Endothelial cell of umbilical vein (primary cell): ENCODE data around the gene CCNB1IP1. TPM values are rescaled to one million over a fixed set of nuclear protein-coding genes. Genes with fewer than 3 reads are reported as not detected.
"Not testable (repeated sequence)": the region's sequence is repeated elsewhere in the genome, so short reads cannot be mapped to it uniquely, and the experiment has no call there.

Source experiments
- BruUV-seq: library from RNA; stranded (reverse); fragments of 400-500 nt; replicated peaks from 2 replicates; lab custom pipeline; 2021; lab: Mats Ljungman, UMichigan
- CTCF ChIA-PET: fragments of 300-600, 350-600 bp; sonication (Branson Sonifier 250); formaldehyde crosslinking; loops from one replicate; lab custom pipeline; 2021; ENCODE audit warnings: antibody characterized with exemption, inconsistent platforms; lab: Charles Lee
- POLR2A ChIA-PET: fragments of 300-600, 350-600 bp; sonication (Branson Sonifier 250); formaldehyde crosslinking; loops from one replicate; lab custom pipeline; 2021; ENCODE audit warnings: antibody characterized with exemption, inconsistent platforms; lab: Charles Lee
- DNase-seq: peaks from one replicate; pipeline ENCODE4 v3.0.0-alpha.2; 2011; ENCODE audit warnings: low read depth, low spot score
- FAIRE-seq: peaks from 2 replicates; lab custom pipeline; 2011; peaks lifted over from hg19 to GRCh38; lab: Jason Lieb, UNC
- H2AFZ ChIP-seq: 2 replicates; pipeline ENCODE4 v1.6.0; 2012; ENCODE audit warnings: low read depth, low read length, control low read depth, inconsistent platforms
- H3K27ac ChIP-seq: 2 replicates; pipeline ENCODE4 v1.5.1; 2011; ENCODE audit warnings: low read depth, mild to moderate bottlenecking, control low read depth, low read length, moderate library complexity; ENCODE audit not compliant: insufficient read depth
- H3K27me3 ChIP-seq, 2 experiments: 2 replicates each; pipeline versions ENCODE4 v1.6.0 to v1.6.1; 2011; ENCODE audit warnings: low read length in 2 of 2, mixed read lengths in 1 of 2; ENCODE audit not compliant: control insufficient read depth in 2 of 2, insufficient read depth in 2 of 2
- H3K36me3 ChIP-seq, 2 experiments: 2 replicates in 1 of 2; 3 replicates in 1 of 2; pipeline ENCODE4 v1.5.1; 2011; ENCODE audit warnings: low read length in 2 of 2, mild to moderate bottlenecking in 1 of 2, moderate library complexity in 1 of 2; ENCODE audit not compliant: control insufficient read depth in 2 of 2, insufficient read depth in 2 of 2; ENCODE audit errors: extremely low read depth in 1 of 2
- H3K4me1 ChIP-seq: 3 replicates; pipeline ENCODE4 v1.5.1; 2011; ENCODE audit warnings: mild to moderate bottlenecking, low read length; ENCODE audit not compliant: control insufficient read depth, insufficient read depth; ENCODE audit errors: extremely low read depth
- H3K4me2 ChIP-seq: 2 replicates; pipeline ENCODE4 v1.6.1; 2011; ENCODE audit warnings: low read length, control low read depth, mixed read lengths; ENCODE audit not compliant: insufficient read depth
- H3K4me3 ChIP-seq, 3 experiments: fragments of 200-600 bp in 1 of 3; sonication (generic), shearing (Covaris generic) in 1 of 3; replicated peaks in 1 of 3; 2 replicates each; pipeline ENCODE4 v1.5.1; 2011 to 2016; ENCODE audit warnings: control low read depth in 3 of 3, low read length in 3 of 3, mild to moderate bottlenecking in 2 of 3, inconsistent platforms in 1 of 3, low read depth in 1 of 3, moderate library complexity in 1 of 3; ENCODE audit not compliant: insufficient read depth in 1 of 3
- H3K79me2 ChIP-seq: 2 replicates; pipeline ENCODE4 v1.6.0; 2012; ENCODE audit warnings: low read length, inconsistent platforms; ENCODE audit not compliant: control insufficient read depth, insufficient read depth
- H3K9ac ChIP-seq: replicated peaks from 2 replicates; pipeline ENCODE3; 2011; ENCODE audit warnings: low read length, control low read depth; ENCODE audit not compliant: insufficient read depth; ENCODE audit errors: extremely low read depth
- H3K9me1 ChIP-seq: replicated peaks from 3 replicates; pipeline ENCODE4 v1.6.0; 2011; ENCODE audit warnings: mild to moderate bottlenecking, low read length; ENCODE audit not compliant: control insufficient read depth, insufficient read depth; ENCODE audit errors: extremely low read depth
- H3K9me3 ChIP-seq: replicated peaks from 2 replicates; pipeline ENCODE4 v1.5.1; 2012; ENCODE audit warnings: low read length, inconsistent platforms; ENCODE audit not compliant: control insufficient read depth, insufficient read depth
- H4K20me1 ChIP-seq: replicated peaks from 2 replicates; pipeline ENCODE3; 2011; ENCODE audit warnings: mild to moderate bottlenecking, low read length; ENCODE audit not compliant: control insufficient read depth, insufficient read depth; ENCODE audit errors: extremely low read depth
- EZH2 ChIP-seq: IDR thresholded peaks from 2 replicates; pipeline ENCODE4 v1.6.1; 2012; ENCODE audit warnings: borderline replicate concordance, low read depth, mild to moderate bottlenecking, moderate library complexity, low read length, inconsistent platforms; ENCODE audit not compliant: severe bottlenecking
- FOS ChIP-seq: IDR thresholded peaks from 2 replicates; pipeline ENCODE4 v1.6.1; 2011; ENCODE audit warnings: mild to moderate bottlenecking, low read length, moderate library complexity, borderline replicate concordance; ENCODE audit not compliant: insufficient read depth
- GATA2 ChIP-seq: IDR thresholded peaks from 2 replicates; pipeline ENCODE4 v1.7.0; 2011; ENCODE audit warnings: low read depth, mild to moderate bottlenecking, moderate library complexity, mixed read lengths, low read length; ENCODE audit not compliant: insufficient read length, insufficient read depth
- JUN ChIP-seq: IDR thresholded peaks from 2 replicates; pipeline ENCODE4 v1.6.1; 2011; ENCODE audit warnings: borderline replicate concordance, low read depth; ENCODE audit not compliant: insufficient read length, insufficient read depth
- MAX ChIP-seq: IDR thresholded peaks from 2 replicates; pipeline ENCODE4 v1.6.1; 2011; ENCODE audit not compliant: insufficient read depth, insufficient read length
- MYC ChIP-seq: IDR thresholded peaks from one replicate; pipeline ENCODE4 v1.6.1; 2011; ENCODE audit warnings: mild to moderate bottlenecking, low read depth, low read length
- POLR2A ChIP-seq: IDR thresholded peaks from 2 replicates; pipeline ENCODE4 v1.6.1; 2012; ENCODE audit warnings: low read depth, mild to moderate bottlenecking, control low read depth, low read length
- POLR2AphosphoS5 ChIP-seq: IDR thresholded peaks from 2 replicates; pipeline ENCODE4 v1.6.1; 2012; ENCODE audit warnings: low read depth, mild to moderate bottlenecking, control low read depth, low read length, moderate library complexity; ENCODE audit not compliant: insufficient read depth
- dilution Hi-C: fragments of 300-500 bp; cut with MboI; formaldehyde crosslinking; loops from one replicate; pipeline ENCODE4 v1.15.0; 2019; ENCODE audit warnings: low sequenced_read_pairs; ENCODE audit not compliant: extremely low pct_ligation_motif_present
- intact Hi-C: fragments of 100-400 bp; cut with micrococcal nuclease; formaldehyde crosslinking; loops from one replicate; pipeline ENCODE4 v1.10.0; 2022
- polyA plus RNA-seq, 4 experiments: library from polyadenylated mRNA; depleted of rRNA in 3 of 4; stranded (reverse) in 3 of 4; unstranded in 1 of 4; fragments of >200 nt; gene quantifications; 2 replicates each; pipeline versions ENCODE4 v1.2.1 to v1.2.3, GENCODE V29; 2011 to 2012; ENCODE audit warnings: missing spikeins in 1 of 4
- total RNA-seq: library from RNA; stranded (reverse); gene quantifications from 2 replicates; pipeline ENCODE4 v1.2.3, GENCODE V29; 2021
- TF ChIP-seq, protein P1 (sequence below), 2 donors: IDR thresholded peaks; 1 replicate in 1 of 2; 2 replicates in 1 of 2; pipeline ENCODE4 v1.5.1; 2011; ENCODE audit warnings: low read length in 2 of 2, mild to moderate bottlenecking in 2 of 2, moderate library complexity in 2 of 2, control low read depth in 1 of 2, inconsistent platforms in 1 of 2, low read depth in 1 of 2; ENCODE audit not compliant: insufficient read depth in 1 of 2; ENCODE audit errors: extremely low read depth in 1 of 2

Gene CCNB1IP1
- total and polyA plus RNA-seq, 2 donors (not counting 3 experiments of a cell fraction or from before 2014, with no cell fraction given): 32.7 to 35.5 TPM

DNA sequence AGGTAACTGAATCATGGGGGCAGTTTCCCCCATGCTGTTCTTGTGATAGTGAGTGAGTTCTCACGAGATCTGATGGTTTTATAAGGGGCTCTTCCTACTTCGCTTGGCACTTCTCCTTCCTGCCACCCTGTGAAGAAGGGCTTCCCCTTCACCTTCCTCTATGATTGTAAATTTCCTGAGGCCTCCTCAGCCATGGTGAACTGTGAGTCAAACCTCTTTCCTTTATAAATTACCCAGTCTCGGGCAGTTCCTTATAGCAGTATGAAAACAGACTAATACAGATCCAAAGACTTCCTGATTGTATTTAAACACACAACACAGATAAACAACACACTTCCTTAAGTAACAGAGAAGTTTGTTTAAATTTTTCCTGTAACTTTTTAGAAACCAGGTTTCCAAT is 25.4 kb upstream of the CCNB1IP1 start:
- CTCF ChIA-PET, H4K20me1 ChIP-seq, POLR2A ChIA-PET, H3K4me3 ChIP-seq, H3K9me3 ChIP-seq, H3K27me3 ChIP-seq, H2AFZ ChIP-seq, H3K27ac ChIP-seq, BruUV-seq, H3K79me2 ChIP-seq, H3K9ac ChIP-seq, H3K4me2 ChIP-seq, intact Hi-C loops, H3K9me1 ChIP-seq: not testable (repeated sequence)
- TF ChIP-seq FOS (peak; percentile 52), GATA2 (peak; percentile 27), POLR2AphosphoS5 (peak; percentile 36)
- FAIRE-seq: peak; percentile 81
- peak; percentile 52 for DNase-seq
- dilution Hi-C loops: loop anchor here (10.0 kb wide), 2 partner anchors 116 to 186 kb away; no protein-coding TSS in a partner anchor
- H3K36me3 ChIP-seq: peaks cover 11 to 23% of the 10 kb centered on the region in 2 experiments
- H3K4me1 ChIP-seq: peaks cover 14% of the 10 kb centered on the region

DNA sequence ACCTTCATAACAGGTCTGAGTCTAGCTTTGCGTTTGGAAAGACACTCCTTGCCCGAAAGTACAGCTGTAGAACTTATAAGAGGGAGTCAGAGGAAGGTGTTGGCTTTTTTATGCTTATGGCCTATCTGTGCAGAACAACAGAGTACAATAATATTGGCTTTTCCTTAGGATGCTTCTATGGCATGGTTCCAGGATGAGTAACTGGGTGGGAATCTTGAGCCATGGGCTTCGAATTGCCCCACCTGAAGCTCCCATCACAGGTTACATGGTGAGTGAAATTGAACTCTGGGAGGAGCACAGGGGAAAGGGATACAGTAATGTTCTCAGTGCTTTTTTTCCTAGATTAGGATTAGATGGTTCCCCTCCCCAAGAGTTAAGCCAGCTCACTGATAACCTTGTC is 23.3 kb upstream of the CCNB1IP1 start:
- H3K27ac ChIP-seq: no peak overlapping the region
- peaks cover 15 to 25% of the 10 kb centered on the region in 2 experiments for H3K36me3 ChIP-seq
- BruUV-seq: no TSS peak
- H3K79me2 ChIP-seq: no peaks in the 10 kb centered on the region
- intact Hi-C loops: no loop called here
- POLR2A ChIA-PET: interaction anchor here (0.9 kb wide), 1 partner anchor 13 kb away, joined by 3 read pairs; the partner anchor contains the start of gene PARP2
- no peak for FAIRE-seq
- CTCF ChIA-PET: interaction anchor here (1.3 to 1.5 kb wide), 2 partner anchors 14 to 29 kb away, joined by 4 to 6 read pairs; no protein-coding TSS in a partner anchor
- H3K4me1 ChIP-seq: peaks cover 14% of the 10 kb centered on the region
- dilution Hi-C loops: loop anchor here (10.0 kb wide), 2 partner anchors 118 to 188 kb away; no protein-coding TSS in a partner anchor
- no peak overlapping the region for H3K4me2 ChIP-seq
- no peaks in the 10 kb centered on the region for H3K9me1 ChIP-seq
- H3K9ac ChIP-seq: no peak overlapping the region
- no peak overlapping the region for H3K4me3 ChIP-seq
- TF ChIP-seq, protein P1, sequence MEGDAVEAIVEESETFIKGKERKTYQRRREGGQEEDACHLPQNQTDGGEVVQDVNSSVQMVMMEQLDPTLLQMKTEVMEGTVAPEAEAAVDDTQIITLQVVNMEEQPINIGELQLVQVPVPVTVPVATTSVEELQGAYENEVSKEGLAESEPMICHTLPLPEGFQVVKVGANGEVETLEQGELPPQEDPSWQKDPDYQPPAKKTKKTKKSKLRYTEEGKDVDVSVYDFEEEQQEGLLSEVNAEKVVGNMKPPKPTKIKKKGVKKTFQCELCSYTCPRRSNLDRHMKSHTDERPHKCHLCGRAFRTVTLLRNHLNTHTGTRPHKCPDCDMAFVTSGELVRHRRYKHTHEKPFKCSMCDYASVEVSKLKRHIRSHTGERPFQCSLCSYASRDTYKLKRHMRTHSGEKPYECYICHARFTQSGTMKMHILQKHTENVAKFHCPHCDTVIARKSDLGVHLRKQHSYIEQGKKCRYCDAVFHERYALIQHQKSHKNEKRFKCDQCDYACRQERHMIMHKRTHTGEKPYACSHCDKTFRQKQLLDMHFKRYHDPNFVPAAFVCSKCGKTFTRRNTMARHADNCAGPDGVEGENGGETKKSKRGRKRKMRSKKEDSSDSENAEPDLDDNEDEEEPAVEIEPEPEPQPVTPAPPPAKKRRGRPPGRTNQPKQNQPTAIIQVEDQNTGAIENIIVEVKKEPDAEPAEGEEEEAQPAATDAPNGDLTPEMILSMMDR (IDR thresholded peaks at IDR 0.05; ENCODE audit: extremely low read depth in 1 of 2, insufficient read depth in 1 of 2, low read depth in 1 of 2, low read length in 2 of 2): no peak
- TF ChIP-seq EZH2 (no peak), POLR2A (no peak), GATA2 (no peak), POLR2AphosphoS5 (no peak), MAX (no peak), MYC (no peak), JUN (no peak), FOS (no peak)
- H2AFZ ChIP-seq: no peak overlapping the region
- no peaks in the 10 kb centered on the region for H3K27me3 ChIP-seq
- H4K20me1 ChIP-seq: peaks cover 3% of the 10 kb centered on the region
- H3K9me3 ChIP-seq: no peaks in the 10 kb centered on the region
- DNase-seq: no peak
